IPS-18c (cell line): ENCODE measurements around the gene MAP7.
"Not testable (repeated sequence)": the region's sequence is repeated elsewhere in the genome, so short reads cannot be mapped to it uniquely, and the experiment has no call there.

ENCODE experiments used
- H3K4me3 ChIP-seq: 2 replicates; pipeline ENCODE4 v1.7.0; 2013; ENCODE audit warnings: low read depth, mild to moderate bottlenecking, low read length, moderate library complexity; ENCODE audit not compliant: insufficient read depth
- H3K9me3 ChIP-seq: one replicate; pipeline ENCODE4 v1.6.1; 2013; ENCODE audit warnings: mild to moderate bottlenecking, low read length, moderate library complexity; ENCODE audit not compliant: control insufficient read depth, insufficient read depth

Gene MAP7

DNA sequence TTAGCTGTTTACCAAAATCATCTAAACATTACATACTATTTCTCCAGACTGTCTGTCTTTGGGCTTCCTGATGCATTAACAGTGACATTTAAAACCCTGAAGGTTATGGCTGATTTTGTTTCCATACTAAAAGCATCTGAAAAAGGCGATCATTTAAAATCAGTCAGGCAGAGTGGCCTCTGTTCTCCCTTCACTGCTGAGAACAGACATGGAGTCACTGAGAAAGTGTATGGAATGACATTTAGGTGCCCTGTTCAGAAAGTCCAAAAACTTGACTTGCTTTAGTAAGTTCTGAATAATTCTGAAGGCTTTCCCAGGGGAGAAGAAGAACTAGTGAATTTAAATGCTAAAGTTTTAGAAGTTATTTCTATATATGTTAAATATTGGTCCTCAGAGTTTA lies 83.0 kb downstream of the MAP7 start:
- Histone ChIP-seq H3K9me3 (no peaks in the 10 kb centered on the region), H3K4me3 (no peak overlapping the region)

DNA sequence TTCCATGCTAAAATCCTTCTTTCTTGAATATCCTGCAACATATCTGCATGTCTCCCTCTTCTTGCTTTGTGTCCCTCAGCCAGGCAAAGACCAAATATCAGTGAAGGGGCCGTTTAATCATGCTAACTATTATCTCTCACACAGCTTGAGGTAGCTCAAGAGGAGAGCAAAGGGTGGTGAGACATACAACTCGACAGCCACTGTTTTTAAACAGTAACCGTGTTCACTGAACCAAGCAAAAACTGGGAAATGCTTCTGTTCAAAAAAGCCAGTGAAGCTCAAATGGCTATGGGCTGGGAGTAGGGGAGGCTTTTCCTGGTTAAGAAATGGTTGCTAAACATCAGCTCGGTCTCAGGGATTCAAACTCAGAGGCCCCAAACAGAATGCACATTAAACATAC lies 83.4 kb downstream of the MAP7 start:
- no peaks in the 10 kb centered on the region for H3K9me3 ChIP-seq
- H3K4me3 ChIP-seq, result no peak overlapping the region

DNA sequence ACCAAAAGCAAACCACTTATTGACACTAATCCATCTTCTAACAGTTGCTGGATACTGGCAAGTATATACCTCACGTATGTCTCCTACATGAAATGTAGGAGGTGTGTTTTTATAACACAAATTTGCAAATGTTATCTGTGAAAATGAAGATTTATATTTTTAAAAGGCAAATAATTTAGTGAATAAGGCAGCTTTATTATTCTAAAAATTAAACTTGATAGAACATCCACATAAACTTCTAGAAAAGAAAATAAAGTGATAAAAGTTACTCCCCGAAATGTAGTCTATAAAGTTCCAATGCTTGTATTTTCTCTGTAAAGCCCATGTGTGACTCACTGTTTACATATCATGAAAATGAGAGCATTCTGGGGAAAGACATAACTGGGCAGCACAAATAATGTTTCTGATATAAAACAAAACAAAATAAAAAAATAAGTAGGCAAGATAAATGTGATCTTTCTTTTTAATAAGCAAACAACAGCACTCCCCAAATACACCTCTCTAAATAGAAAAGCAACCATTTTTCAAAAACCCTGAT lies 84.4 kb downstream of the MAP7 start:
- no peak overlapping the region for H3K4me3 ChIP-seq
- no peaks in the 10 kb centered on the region for H3K9me3 ChIP-seq

DNA sequence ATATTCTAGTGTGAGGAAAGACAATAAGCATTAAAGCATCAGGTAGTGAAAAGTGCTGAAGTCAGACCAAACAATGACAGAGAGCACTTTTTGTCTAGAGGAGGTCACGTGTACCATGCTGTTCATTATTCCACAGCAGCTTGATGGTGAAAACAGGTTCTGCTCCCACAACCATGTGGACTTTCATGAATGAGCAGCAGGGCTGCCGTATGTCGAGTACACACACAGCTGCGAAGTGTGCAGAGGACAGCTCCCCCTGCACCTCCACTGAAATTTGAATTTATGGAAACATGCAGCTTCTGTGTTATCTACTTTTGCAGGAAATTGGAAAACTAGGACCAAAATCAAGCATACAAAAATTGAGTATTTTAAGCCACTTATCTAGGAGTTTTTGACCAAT lies 85.3 kb downstream of the MAP7 start:
- H3K9me3 ChIP-seq, result no peaks in the 10 kb centered on the region
- no peak overlapping the region for H3K4me3 ChIP-seq

DNA sequence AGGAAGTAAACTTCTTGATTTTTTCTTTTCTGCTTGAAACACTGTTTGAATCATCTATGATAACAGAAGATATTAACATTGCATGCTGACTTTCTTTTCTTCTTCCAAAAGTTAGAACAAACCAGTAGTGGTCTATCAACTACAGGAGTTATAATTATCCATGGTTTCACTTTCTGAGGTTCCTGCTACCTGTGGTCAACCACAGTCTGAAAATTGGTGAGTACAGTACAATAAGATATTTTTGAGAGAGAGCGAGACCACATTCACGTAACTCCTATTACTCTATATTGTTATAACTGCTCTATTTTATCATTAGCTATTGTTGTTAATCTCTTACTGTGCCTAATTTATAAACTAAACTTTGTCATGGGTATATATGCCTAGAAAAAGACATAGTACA lies 86.1 kb downstream of the MAP7 start:
- Histone ChIP-seq H3K4me3 (no peak overlapping the region), H3K9me3 (no peaks in the 10 kb centered on the region)

DNA sequence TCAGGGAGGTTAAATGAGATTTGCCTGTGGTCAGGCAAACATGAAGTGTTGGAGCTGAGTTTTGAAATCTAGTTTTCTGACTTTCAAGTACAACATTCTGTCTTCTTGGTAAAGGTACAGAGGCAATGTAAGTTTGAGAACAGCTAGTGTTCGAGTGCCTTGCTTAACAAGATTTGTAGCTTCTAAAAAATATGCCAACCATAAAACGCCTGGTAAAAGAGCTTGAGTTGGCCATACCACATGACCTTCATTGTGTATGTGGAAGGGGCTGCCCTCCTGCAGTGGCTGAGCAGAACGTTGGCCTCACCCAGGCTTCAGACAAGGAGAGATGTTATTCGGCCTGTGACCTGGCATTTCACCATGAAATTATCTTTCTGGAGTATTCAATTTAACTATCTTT lies 86.5 kb downstream of the MAP7 start:
- Histone ChIP-seq H3K9me3 (no peaks in the 10 kb centered on the region), H3K4me3 (no peak overlapping the region)

DNA sequence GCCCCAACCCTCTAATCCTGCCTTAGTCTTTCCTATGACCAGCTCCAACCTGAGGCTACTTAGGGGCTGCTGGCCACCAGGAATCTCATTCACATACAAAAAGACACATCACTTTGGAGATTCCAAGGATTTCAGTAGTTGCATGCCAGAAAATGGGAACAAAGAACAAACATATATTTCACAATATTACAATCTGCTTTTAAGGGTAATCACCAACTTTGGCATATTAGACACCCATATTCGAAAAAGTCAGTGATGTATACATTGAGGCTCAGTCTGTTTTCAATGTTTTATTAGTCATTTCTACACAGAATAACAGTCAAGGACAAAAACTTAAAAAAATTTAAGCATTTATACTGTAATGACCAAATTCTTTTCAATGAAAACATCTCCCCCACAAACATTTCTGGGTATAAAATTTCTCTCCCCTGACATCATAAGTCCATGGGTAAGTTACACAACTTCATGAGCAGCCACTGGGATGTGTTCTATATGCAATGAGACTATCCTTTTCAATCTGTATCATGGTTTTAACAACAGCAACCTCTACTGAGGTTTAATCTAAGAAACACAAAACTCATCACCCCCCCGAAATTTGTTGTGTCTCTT lies 103.5 kb downstream of the MAP7 start:
- H3K9me3 ChIP-seq, result no peaks in the 10 kb centered on the region
- H3K4me3 ChIP-seq, result no peak overlapping the region

DNA sequence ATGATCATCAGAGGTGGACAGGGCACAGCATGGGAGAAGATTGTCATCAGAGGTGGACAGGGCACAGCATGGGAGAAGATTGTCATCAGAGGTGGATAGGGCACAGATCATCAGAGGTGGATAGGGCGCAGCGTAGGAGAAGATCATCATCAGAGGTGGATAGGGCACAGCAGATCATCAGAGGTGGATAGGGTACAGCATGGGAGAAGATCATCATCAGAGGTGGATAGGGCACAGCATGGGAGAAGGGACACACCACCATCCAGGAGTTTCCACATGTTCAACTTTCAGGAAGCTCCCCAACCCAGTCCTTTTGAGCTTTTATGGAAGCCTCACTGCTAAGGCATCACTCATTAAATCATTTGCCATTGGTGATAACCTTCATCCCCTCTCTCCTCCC lies 104.1 kb downstream of the MAP7 start:
- no peaks in the 10 kb centered on the region for H3K9me3 ChIP-seq

DNA sequence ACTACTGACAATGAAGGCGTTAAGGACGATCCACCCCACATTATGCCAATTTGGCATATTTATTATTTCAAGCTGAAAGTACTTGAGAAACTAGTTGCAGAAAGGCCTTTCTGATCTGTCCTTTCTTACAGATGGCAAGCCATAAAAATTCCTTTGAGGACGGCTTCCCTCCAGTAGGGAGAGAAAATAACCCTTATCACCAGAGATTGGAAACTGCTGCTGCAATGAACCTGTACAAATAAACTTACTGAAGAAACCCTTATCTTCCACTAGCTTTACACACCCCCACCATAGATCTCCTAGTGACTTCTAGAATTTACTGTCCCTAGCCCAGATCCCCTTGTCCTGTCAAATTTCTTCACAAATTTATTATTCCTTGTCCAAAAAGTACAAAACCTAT lies 105.2 kb downstream of the MAP7 start:
- no peak overlapping the region for H3K4me3 ChIP-seq
- no peaks in the 10 kb centered on the region for H3K9me3 ChIP-seq

More for the DNA sequence above, 104.1 kb downstream of the MAP7 start:
- no peak overlapping the region for H3K4me3 ChIP-seq

DNA sequence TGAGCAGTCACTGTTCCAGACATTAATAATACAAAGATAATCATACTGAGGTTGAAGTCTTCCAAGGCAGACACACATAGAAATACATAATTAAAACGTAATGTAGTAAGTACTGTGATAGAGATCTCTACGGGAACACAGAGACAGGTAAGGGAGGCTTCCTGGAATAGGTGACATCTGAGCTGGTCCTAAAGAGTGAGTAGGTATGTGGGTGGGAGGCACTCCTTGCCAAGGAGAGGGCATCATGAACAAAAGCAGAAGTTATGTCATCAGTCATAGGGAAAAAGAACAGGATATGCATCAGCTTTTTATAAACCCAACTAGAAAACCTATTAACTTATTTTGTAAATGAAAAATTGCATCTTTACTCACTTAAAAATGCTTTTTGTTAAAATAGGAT lies 110.0 kb downstream of the MAP7 start:
- Histone ChIP-seq H3K4me3 (no peak overlapping the region), H3K9me3 (no peaks in the 10 kb centered on the region)

DNA sequence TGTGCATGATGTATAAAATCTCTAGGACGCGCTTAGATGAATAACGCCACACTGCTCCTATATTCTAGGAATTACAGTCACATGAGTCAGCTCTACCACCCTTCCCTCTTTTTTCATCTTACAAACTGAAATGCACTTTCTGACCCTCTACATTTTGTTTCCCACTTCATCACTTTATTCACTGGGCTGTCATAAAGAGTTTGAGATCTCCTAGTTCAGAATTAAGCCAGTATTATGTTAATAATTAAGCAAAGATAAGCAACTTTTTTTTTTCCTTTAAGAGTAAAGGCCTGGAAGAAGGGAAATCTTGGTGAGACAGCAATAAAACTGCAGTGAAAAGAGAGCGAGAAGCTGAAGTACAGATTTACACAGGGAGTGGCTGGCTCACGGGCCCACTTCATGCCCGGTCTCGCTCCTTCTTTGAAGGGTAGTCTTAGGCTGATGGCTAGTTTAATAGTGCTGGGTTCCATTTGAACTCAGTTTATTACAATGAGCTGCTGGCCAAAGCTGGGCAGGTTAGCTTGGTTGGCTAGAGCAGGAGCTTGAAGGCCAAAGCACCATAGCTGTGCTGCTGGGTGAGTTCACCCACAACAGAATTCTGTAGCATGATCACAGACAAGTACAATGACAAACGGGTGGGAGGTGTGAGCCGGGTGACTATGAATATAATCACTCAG lies 110.6 kb downstream of the MAP7 start:
- Histone ChIP-seq H3K9me3 (no peaks in the 10 kb centered on the region), H3K4me3 (no peak overlapping the region)

DNA sequence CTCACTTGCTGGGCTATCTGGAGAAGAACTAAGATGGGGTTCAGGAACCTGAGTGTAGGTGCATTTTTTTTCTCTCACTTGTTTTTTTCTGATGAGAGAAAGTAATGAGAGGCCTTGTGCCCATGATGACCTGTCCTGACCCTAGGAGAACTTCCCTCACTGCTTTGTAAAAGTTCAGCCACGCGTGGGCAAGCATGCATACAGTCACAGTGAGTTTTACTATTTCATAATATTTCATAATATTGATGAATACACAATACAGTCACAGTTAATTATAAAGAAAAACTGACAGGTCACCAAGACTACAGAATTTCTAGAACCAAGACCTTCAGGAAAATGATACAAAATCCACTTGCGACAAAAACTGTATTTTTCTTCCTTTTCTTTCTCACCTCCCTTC lies 111.8 kb downstream of the MAP7 start:
- Histone ChIP-seq H3K9me3 (no peaks in the 10 kb centered on the region), H3K4me3 (no peak overlapping the region)

DNA sequence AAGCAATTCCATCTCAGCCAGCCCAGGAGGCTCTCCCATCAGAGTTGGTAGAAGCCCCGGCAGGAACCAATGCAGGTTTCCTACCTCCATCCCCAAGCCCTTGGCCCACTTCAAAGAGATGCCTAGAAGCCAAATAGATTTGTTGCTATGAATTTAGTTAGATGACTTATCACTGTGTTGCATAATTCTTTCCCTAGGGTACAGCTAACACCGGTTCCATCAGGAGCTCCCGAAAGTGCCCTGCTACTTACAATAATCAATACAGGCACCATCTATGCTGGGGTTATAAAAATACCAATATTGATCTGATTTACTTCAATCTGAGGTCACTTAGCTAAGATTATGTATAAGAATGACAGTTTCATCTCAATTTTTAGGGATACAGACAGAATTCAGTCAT lies 113.0 kb downstream of the MAP7 start:
- Histone ChIP-seq H3K4me3 (no peak overlapping the region), H3K9me3 (no peaks in the 10 kb centered on the region)

DNA sequence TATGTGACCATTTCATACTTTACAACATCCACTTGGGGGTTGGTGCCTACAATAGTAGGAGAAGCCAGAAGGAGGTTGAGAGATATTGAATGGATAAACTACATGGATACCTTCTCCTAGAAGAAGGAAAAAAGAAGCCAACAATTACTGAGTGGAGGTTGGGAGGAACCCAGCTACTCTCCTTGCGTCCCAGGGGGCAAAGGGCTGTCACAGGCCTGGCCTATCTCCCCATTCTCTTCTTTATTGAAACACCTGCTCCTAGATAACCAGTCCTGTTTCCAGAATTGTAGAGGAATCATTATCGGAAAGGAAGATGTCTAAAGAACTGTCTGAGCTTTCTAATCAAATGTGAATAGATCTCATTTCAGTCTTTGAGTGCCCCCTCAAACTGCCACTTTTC lies 115.1 kb downstream of the MAP7 start:
- Histone ChIP-seq H3K4me3 (no peak overlapping the region; the same call in 1 of the 2 replicates), H3K9me3 (no peaks in the 10 kb centered on the region)

DNA sequence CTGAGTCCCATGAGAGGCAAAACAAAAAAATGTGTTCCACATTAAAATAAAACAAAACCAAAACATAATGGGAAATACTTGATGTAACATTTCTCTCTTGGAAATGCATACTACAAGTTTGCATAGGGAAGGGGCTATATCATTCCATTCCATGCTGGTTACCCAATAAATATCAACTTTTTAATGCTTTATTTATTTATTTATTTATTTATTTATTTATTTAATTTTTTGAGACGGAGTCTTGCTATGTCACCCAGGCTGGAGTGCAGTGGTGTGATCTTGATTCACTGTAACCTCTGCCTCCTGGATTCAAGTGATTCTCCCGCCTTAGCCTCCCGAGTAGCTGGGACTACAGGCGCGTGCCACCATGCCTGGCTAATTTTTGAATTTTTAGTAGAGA lies 118.9 kb downstream of the MAP7 start:
- H3K9me3 ChIP-seq, H3K4me3 ChIP-seq: not testable (repeated sequence)

DNA sequence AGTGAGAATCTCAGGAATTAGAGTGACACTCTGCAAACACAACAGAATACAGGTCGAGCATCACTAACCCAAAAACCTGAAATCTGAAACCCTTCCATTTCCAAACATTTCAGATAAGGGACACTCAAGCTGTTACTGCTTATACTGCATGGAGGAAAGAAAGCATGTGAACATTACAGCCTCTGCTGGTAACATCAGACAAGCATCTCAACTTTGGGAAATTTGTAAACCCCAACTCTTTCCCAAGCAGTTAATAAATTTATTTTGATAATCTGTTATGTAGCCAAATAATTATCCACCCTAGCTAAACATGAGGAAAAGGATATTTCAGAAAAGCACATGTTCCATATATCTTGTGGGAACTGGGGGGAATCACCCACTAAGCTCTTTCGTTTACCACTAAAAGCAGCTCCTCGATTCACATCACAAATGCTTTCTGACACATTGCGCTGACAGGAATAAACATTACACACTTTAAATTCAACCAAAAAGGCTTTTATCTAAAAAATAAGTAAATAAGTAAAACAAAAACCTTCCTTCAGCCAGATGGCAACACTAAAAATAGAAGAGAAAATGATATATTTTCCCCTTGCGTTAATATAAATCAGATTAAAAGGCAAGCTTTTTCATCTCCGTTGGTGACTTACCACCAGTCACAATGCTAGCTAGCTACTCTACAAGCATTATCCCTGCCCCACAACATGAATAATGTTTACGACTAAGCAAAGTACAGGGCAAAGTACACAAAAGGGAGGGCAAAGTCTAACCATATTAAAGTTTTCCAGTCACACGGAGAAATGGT lies 120.8 kb downstream of the MAP7 start:
- Histone ChIP-seq H3K9me3 (no peaks in the 10 kb centered on the region), H3K4me3 (no peak overlapping the region)

DNA sequence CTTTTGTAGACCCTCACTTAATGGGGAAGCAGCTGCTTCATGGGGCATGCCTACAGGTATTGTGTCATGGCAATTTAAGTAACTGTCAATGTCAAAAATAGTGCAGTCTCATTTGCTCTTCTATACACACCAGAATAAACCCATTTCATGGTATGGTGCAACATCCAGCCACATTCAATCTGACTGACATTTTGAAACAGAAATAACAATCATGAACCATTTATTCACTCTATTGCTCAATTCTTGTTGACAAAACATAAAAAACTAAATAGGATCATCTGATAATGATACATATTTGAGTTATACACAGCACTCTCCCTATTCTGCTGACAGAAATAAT lies 122.9 kb downstream of the MAP7 start:
- no peaks in the 10 kb centered on the region for H3K9me3 ChIP-seq
- H3K4me3 ChIP-seq, result no peak overlapping the region
